ENCODE results near the gene STOX2.

STOX2 gene

DNA sequence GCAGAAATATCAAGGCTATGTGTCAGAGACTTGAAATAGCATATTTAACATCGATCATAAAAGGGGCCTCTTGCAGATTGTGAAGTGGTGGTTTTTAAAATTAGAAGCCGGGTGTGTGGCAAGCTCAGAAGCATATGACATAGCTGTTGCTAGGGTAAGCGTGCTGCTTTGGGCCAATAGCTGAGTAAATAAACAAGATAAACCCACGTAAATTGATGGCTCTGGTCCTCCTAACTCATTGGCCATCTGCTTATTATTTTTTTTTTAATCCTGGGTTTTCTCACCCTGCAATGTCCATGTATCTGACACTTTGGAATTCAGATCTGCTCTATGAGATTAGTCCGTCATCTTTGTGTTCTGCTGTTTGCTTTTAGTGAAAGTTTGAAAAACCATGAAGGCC is 32.6 kb upstream of the STOX2 start:
- Mint-ChIP-seq H3K27me3 (peaks cover 34% of the 10 kb centered on the region), H3K4me1 (peaks cover 5% of the 10 kb centered on the region), H3K36me3 (ENCODE audit: insufficient read depth) (no peaks in the 10 kb centered on the region)

DNA sequence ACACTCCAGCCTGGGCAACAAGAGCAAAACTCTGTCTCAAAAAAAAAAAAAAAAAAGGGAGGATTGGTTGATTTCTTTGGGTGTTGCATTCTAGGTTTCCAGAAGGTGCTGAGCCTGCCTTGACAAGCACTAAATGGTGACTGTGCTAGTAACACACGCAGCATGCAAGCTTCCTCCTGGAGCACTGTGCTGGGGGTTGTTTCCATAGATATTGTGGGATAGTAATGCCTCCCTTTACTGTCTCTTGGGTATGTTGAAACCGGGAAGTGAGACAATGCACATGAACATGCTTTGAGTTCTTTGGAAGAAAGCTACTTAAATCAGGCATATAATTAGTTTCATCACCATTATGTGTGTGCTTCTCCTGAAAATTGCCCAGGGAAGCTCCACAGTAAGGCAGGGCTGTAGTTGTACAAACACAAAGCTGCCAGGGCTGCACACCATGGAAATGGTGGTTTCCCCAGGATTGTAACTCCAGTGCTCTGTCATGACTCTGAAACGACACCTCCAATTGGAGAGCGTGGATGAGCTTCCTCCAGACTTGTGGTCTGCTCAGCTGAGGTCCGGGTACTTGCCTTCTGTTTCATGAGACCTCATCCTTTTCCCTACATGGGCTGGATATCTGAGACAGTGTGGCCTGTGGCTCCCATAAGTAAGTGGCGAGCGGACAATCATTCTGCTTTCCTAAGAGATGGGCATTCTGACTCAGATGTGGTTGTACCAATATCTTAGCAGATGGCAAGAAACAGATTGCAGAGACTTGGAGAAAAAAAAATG is 31.5 kb upstream of the STOX2 start:
- DNase-seq (ENCODE audit: low spot score in 2 of 2) (no peak), ATAC-seq (replicated peaks; ENCODE audit: extremely low read depth, poor library complexity, severe bottlenecking) (no peak)
- no peaks in the 10 kb centered on the region for H3K36me3 Mint-ChIP-seq (ENCODE audit: insufficient read depth)
- H3K27me3 Mint-ChIP-seq, result peaks cover 24% of the 10 kb centered on the region
- H3K4me3 Mint-ChIP-seq, result no peak overlapping the region
- H3K27ac Mint-ChIP-seq (ENCODE audit: low read depth), result no peak overlapping the region
- peaks cover 5% of the 10 kb centered on the region for H3K4me1 Mint-ChIP-seq
- no peaks in the 10 kb centered on the region for H3K9me3 Mint-ChIP-seq

More for the DNA sequence above, 32.6 kb upstream of the STOX2 start:
- H3K27ac Mint-ChIP-seq (ENCODE audit: low read depth), result no peak overlapping the region
- no peaks in the 10 kb centered on the region for H3K9me3 Mint-ChIP-seq
- no peak overlapping the region for H3K4me3 Mint-ChIP-seq
- no peak for ATAC-seq (replicated peaks; ENCODE audit: extremely low read depth, poor library complexity, severe bottlenecking)
- no peak for DNase-seq (ENCODE audit: low spot score in 2 of 2)

DNA sequence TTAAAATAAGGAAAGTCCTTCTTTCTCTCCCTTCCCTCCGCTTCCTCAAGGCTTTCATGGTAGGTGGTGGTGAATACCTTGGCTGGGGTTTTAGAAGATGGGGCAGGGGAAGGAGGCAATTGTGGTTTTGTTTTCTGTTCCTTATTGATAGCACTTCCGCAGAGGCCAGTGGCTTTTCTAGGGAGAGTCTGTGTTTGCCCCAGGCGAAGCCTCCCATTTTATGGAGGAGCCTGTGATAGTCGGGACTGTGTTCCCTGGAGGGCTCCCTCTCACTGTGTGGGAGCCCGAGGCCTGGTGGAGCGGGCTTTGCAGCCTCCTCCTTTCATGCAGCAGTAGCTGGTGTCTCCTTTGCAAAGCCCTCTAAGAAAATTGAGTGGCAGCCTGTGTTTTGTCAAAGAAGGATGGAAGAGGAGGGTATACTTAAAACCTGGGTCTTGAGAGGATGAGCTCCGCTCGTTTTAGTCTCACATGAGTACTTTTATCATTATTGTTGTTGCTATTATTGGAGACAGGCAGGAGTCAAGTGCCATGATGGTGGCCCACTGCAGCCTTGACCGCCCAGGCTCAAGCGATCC is 29.8 kb upstream of the STOX2 start:
- Mint-ChIP-seq H3K36me3 (ENCODE audit: insufficient read depth) (peaks cover 1% of the 10 kb centered on the region), H3K27me3 (peaks cover 24% of the 10 kb centered on the region), H3K4me3 (no peak overlapping the region), H3K9me3 (no peaks in the 10 kb centered on the region), H3K27ac (ENCODE audit: low read depth) (no peak overlapping the region), H3K4me1 (peaks cover 5% of the 10 kb centered on the region)
- no peak for ATAC-seq (replicated peaks; ENCODE audit: extremely low read depth, poor library complexity, severe bottlenecking)
- DNase-seq (ENCODE audit: low spot score in 2 of 2), result no peak

DNA sequence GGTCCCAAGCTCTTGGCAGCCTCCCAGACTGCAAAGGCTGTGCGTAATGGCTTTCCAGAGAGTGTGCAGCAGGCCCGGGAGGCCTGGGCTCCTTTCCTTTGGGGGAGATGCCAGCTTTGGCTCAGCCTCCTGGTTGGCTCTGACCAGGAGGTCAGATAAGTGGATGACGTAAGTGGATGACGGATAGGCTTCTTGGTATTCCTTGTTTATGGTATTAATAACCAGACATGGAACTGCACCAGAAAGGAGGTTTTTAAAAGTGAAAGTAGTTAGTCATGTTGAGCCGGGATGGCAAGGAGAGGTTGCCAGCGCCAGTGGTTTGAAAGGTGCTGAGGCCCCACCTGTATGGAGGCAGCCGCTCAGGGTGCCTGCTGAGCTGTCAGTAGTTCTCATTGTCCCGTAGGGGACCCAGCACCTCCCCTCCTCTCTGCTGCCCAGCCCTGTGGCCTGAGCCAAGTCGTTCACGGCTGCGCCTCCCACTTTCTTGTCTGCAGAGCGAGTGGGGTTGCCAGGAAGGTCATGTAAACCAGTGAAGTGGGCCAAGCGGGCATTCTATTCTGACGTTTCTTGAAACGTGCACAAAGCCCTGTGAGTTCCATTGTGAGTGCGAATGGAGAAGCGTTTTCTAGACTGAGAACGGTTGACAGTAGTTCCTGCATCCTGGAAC is 28.7 kb upstream of the STOX2 start:
- no peak for ATAC-seq (replicated peaks; ENCODE audit: extremely low read depth, poor library complexity, severe bottlenecking)

DNA sequence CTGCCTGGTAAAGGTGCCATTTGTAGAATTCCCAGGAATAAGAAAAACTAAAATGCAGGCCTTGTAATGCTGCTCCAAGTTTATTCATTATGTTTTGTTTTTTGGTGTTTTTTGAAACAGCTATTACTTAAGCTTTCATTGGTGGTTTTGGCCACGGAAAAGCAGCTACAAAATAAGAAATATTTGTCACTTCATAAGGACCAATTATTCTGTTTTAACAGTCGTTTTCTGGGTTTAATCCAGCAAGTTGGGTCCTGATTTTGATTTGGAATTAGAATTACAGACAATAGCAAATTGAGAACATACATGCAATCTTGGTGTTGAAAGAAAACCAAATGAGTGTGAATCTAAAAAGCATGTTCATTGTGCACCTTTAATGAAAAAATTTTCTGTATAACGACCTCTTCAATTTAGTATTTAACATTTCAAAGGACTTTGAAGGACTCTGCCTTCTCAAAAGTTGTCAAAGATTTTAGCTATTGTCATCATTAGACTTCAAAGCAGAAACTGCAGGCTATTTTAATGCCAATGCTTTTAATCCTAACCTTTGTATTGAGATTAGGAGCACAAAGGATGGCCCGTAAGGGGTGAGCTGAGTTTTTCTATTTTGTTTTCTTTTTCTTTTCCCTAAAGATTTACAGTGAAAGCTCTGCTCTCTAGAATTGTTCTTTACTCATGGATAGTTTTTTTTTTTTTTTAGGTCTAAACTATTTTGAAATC is 26.7 kb upstream of the STOX2 start:
- DNase-seq (ENCODE audit: low spot score in 2 of 2), result no peak
- peaks cover 17% of the 10 kb centered on the region for H3K27me3 Mint-ChIP-seq
- no peak overlapping the region for H3K27ac Mint-ChIP-seq (ENCODE audit: low read depth)
- H3K4me1 Mint-ChIP-seq, result peaks cover 5% of the 10 kb centered on the region
- H3K4me3 Mint-ChIP-seq, result no peak overlapping the region
- H3K9me3 Mint-ChIP-seq, result no peaks in the 10 kb centered on the region
- no peak for ATAC-seq (replicated peaks; ENCODE audit: extremely low read depth, poor library complexity, severe bottlenecking)
- H3K36me3 Mint-ChIP-seq (ENCODE audit: insufficient read depth), result peaks cover 1% of the 10 kb centered on the region

More for the DNA sequence above, 28.7 kb upstream of the STOX2 start:
- no peak for DNase-seq (ENCODE audit: low spot score in 2 of 2)
- H3K27ac Mint-ChIP-seq (ENCODE audit: low read depth), result no peak overlapping the region
- H3K4me3 Mint-ChIP-seq, result no peak overlapping the region
- H3K27me3 Mint-ChIP-seq, result peaks cover 18% of the 10 kb centered on the region
- peaks cover 1% of the 10 kb centered on the region for H3K36me3 Mint-ChIP-seq (ENCODE audit: insufficient read depth)
- no peaks in the 10 kb centered on the region for H3K9me3 Mint-ChIP-seq
- peaks cover 5% of the 10 kb centered on the region for H3K4me1 Mint-ChIP-seq

DNA sequence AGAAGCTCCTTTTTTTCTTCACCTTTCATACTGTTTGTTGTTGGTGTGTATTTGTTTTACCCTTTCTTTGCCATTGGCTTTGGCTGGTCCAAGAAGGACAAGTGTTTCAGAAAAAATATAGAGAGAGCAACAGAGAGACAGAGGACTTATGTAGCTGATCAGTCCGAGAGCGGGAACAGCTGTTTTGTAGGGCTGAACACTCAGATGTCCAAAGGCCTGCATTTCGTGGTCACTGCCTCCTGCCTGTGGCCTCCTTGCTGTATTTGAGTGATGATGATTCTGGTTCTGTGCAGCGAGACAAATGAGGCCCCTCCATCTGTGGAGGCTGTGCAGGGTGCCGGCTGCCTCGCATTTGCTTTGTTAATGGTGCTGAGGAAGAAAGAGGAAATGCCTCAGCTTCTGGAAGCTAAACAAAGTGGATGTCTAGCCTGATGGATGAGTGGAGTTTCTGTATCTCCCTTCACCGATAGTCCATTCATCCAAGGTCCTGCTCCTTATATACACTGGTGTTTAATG is 19.8 kb upstream of the STOX2 start:
- H3K36me3 Mint-ChIP-seq (ENCODE audit: insufficient read depth), result peaks cover under 1% of the 10 kb centered on the region
- DNase-seq (ENCODE audit: low spot score in 2 of 2) (no peak), ATAC-seq (replicated peaks; ENCODE audit: extremely low read depth, poor library complexity, severe bottlenecking) (no peak)
- H3K4me1 Mint-ChIP-seq, result no peaks in the 10 kb centered on the region
- H3K27me3 Mint-ChIP-seq, result peaks cover 46% of the 10 kb centered on the region
- no peak overlapping the region for H3K27ac Mint-ChIP-seq (ENCODE audit: low read depth)
- H3K4me3 Mint-ChIP-seq, result no peak overlapping the region
- H3K9me3 Mint-ChIP-seq, result no peaks in the 10 kb centered on the region

DNA sequence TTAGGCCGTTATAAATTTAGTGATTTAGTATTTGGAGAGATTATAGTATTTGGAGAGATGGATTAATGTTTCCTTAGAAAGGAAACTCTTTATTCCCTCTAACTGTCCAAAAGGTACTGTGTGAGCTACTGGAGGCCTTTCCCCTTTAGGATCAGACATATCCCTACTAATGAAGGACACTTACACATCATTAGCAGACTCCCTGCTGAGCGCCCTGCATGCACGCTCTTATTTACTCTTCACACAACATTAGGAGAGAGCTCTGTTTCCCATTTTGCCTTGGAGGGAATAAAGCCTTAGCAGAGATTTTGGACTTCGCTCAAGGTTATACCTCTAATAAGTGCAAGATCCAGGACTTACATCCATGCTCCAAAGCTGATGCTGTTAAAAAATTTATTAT is 17.8 kb upstream of the STOX2 start:
- Mint-ChIP-seq H3K9me3 (no peaks in the 10 kb centered on the region), H3K27me3 (peaks cover 58% of the 10 kb centered on the region), H3K27ac (ENCODE audit: low read depth) (no peak overlapping the region), H3K4me3 (no peak overlapping the region), H3K4me1 (no peaks in the 10 kb centered on the region), H3K36me3 (ENCODE audit: insufficient read depth) (no peaks in the 10 kb centered on the region)
- ATAC-seq (replicated peaks; ENCODE audit: extremely low read depth, poor library complexity, severe bottlenecking), result no peak
- no peak for DNase-seq (ENCODE audit: low spot score in 2 of 2)

DNA sequence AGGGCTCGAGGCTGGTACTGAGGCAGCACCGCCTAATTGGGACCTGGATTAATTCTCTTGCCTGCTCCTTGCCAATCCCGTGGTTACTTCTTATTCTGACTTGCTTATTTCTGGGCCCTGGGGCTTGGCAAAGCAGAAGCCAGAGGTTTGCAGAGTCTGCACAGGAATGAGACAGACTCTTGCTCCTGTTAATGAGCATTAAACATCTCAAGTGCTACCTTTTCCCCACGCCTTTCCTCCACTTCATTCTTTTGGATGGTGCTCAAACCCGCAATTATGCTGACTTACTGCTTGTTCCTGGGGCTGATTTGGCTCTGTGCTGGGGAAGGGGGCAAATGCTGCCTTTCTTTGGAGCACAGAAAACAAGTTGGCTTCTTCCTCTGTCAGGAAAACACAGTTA is 16.5 kb upstream of the STOX2 start:
- Mint-ChIP-seq H3K4me1 (no peaks in the 10 kb centered on the region), H3K27ac (ENCODE audit: low read depth) (no peak overlapping the region), H3K9me3 (no peaks in the 10 kb centered on the region), H3K27me3 (peaks cover 69% of the 10 kb centered on the region), H3K4me3 (no peak overlapping the region), H3K36me3 (ENCODE audit: insufficient read depth) (no peaks in the 10 kb centered on the region)
- no peak for ATAC-seq (replicated peaks; ENCODE audit: extremely low read depth, poor library complexity, severe bottlenecking)
- DNase-seq (ENCODE audit: low spot score in 2 of 2), result no peak

DNA sequence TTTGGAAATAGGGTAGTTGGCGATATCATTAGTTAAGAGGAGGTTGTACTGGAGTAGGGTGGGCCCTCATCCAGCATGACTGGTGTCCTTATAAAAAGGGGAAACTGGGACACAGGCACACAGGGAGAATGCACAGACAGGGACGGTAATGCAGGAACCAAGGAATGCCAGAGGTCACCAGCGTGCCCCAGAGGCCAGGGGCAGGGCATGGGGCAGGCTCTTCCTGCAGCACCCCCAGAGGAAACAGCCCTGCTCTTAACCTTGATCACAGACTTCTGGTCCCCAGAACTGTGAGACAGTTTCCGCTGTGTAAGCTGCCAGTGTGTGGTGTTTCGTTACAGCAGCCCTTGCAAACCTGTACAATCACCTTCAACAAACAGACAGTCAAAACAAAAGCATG is 15.9 kb upstream of the STOX2 start:
- ATAC-seq (replicated peaks; ENCODE audit: extremely low read depth, poor library complexity, severe bottlenecking) (no peak), DNase-seq (ENCODE audit: low spot score in 2 of 2) (no peak)
- H3K4me1 Mint-ChIP-seq, result no peaks in the 10 kb centered on the region
- no peak overlapping the region for H3K27ac Mint-ChIP-seq (ENCODE audit: low read depth)
- H3K27me3 Mint-ChIP-seq, result peaks cover 67% of the 10 kb centered on the region
- no peaks in the 10 kb centered on the region for H3K9me3 Mint-ChIP-seq
- no peaks in the 10 kb centered on the region for H3K36me3 Mint-ChIP-seq (ENCODE audit: insufficient read depth)
- no peak overlapping the region for H3K4me3 Mint-ChIP-seq

DNA sequence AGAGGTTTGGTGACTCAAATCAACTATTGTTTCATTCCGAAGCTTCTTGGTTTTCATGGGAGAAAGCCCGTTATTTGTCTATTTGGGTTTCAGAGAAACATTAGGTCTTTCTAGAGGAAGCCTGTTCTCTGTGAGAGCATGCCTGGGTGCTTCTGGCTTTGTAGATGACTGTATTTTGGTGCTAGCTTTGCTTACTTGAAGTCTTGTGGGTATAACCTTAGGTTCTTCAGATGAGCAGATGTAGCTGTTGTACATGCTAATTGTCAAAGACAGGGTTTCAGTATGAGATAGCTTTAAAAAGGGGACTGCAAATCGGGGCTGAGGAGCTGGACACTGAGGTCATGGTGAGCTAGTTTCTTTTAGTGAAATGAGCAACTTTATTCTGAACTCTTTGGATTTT is 7.9 kb upstream of the STOX2 start:
- peaks cover 9% of the 10 kb centered on the region for H3K9me3 Mint-ChIP-seq
- ATAC-seq (replicated peaks; ENCODE audit: extremely low read depth, poor library complexity, severe bottlenecking) (no peak), DNase-seq (ENCODE audit: low spot score in 2 of 2) (no peak)
- no peaks in the 10 kb centered on the region for H3K4me1 Mint-ChIP-seq
- no peak overlapping the region for H3K4me3 Mint-ChIP-seq
- H3K36me3 Mint-ChIP-seq (ENCODE audit: insufficient read depth), result no peaks in the 10 kb centered on the region
- peaks cover 46% of the 10 kb centered on the region for H3K27me3 Mint-ChIP-seq
- H3K27ac Mint-ChIP-seq (ENCODE audit: low read depth), result no peak overlapping the region

DNA sequence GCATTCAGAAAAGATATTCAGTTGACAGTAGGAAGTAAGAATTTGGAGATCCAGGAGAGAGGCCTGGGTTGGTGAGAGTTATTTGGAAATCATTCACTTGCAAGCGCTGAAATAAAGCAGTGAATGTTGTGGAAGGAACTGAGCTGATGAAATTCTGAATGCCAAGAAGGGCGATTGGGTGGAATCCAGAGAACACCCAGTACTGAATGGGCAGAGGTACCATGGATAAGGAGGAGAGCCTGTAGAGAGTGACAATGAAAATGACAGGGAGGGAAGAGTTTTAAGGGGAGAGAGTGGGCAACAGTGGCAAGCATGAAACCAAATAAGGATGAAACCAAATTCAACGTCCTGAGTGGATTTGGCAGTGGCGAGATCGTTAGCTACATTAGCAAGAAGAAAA is 6.7 kb upstream of the STOX2 start:
- H3K27me3 Mint-ChIP-seq, result peaks cover 46% of the 10 kb centered on the region
- H3K27ac Mint-ChIP-seq (ENCODE audit: low read depth), result no peak overlapping the region
- no peak for ATAC-seq (replicated peaks; ENCODE audit: extremely low read depth, poor library complexity, severe bottlenecking)
- DNase-seq (ENCODE audit: low spot score in 2 of 2), result no peak
- no peak overlapping the region for H3K4me3 Mint-ChIP-seq
- H3K4me1 Mint-ChIP-seq, result no peaks in the 10 kb centered on the region
- no peaks in the 10 kb centered on the region for H3K36me3 Mint-ChIP-seq (ENCODE audit: insufficient read depth)
- peaks cover 9% of the 10 kb centered on the region for H3K9me3 Mint-ChIP-seq

DNA sequence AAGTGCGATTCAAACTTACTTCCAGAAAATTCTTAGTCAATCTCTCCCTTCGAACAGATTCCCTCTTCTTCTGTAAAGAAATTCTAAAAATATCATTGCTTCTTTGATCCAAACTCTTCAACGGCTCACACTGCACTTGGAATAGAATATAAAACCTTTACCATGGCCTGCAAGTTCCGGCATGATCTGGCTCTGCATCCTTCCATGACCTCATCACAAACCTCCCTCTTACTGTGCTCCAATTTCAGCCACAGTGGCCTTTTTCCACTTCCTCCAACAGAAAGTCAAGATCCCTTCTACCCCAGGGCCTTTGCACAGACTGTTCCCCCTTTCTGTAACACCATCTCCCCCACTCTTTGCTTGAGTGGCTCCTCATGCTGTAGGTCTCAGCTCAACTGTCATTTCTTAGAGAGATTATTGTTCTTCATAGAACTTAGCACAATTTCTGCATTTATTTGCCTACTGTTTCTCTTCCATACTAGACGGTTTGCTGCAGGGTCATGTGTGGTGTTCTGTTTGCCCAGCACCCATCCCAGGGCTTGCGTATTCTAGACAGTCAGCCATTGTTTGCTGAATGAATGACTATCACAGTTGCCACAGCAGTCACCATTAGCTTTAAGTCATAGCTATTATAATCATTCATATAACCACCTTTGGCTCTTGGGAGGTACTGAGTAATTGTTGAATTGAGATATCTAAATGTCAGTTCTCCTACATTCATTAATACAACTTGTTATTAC is 1.9 kb upstream of the STOX2 start:
- DNase-seq (ENCODE audit: low spot score in 2 of 2) (no peak), ATAC-seq (replicated peaks; ENCODE audit: extremely low read depth, poor library complexity, severe bottlenecking) (no peak)
- Mint-ChIP-seq H3K27me3 (peaks cover 47% of the 10 kb centered on the region), H3K36me3 (ENCODE audit: insufficient read depth) (peaks cover 3% of the 10 kb centered on the region), H3K27ac (ENCODE audit: low read depth) (no peak overlapping the region), H3K4me3 (no peak overlapping the region), H3K9me3 (peaks cover 9% of the 10 kb centered on the region), H3K4me1 (no peaks in the 10 kb centered on the region)
